ENCODE data around the gene KCNJ9.

Gene KCNJ9

GRCh38 chr1:160096274-160097116, 15.2 kb downstream of the KCNJ9 start:
- Histone ChIP-seq H3K27ac (ENCODE audit: poor library complexity, severe bottlenecking) (no peak overlapping the region), H3K9me3 (ENCODE audit: severe bottlenecking) (no peaks in the 10 kb centered on the region), H3K4me1 (ENCODE audit: insufficient read depth, poor library complexity, severe bottlenecking) (peaks cover 9% of the 10 kb centered on the region), H3K27me3 (ENCODE audit: insufficient read depth, poor library complexity, severe bottlenecking) (no peaks in the 10 kb centered on the region), H3K4me3 (ENCODE audit: severe bottlenecking) (no peak overlapping the region), H3K36me3 (ENCODE audit: low read depth) (no peaks in the 10 kb centered on the region)
- peak; percentile 45 for ATAC-seq (ENCODE audit: low read depth)
- no peak for TF ChIP-seq CTCF (IDR thresholded peaks at IDR 0.05; ENCODE audit: poor library complexity, severe bottlenecking)
- peak; percentile 80 for DNase-seq (ENCODE audit: low spot score)

DNA sequence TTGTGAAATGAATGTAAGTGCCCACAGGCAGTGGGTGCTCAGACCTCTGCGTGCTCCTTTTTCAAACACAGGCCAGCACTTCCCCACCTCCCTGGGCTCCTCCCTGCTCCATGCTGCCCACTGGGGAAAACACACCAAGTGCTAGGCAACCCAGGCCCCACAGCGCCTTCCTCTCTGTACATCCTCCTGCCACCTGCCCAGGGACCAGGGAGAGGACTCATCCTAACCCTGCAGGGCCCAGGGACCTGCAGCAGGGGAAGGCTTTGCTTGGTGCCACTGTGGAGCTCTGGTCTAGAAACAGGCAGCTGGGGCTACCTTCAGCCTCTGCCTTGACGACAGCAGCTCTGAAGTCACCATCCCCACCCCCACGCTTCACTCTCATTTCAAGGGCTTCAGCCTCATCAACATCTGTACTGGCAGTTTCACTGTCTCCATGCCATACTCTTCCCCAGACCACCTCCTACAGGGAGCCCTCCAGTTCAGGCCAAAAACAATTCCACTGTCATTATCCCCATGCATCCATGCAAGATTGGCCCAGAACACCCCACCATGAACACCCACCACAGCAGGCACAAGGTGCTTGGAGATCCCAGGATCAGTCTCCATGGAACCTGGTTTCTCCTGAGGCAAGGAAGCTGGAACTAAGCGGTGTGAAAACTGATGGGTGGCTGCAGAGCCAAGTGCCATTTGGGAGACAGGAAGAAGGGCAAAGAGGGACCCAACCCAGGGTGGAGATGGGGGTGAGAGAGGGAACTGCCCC, 16.0 kb downstream of the KCNJ9 start:
- Histone ChIP-seq H3K27me3 (ENCODE audit: insufficient read depth, poor library complexity, severe bottlenecking) (no peaks in the 10 kb centered on the region), H3K9me3 (ENCODE audit: severe bottlenecking) (no peaks in the 10 kb centered on the region), H3K4me3 (ENCODE audit: severe bottlenecking) (peak overlapping the region; percentile 63), H3K27ac (ENCODE audit: poor library complexity, severe bottlenecking) (peak overlapping the region; percentile 46), H3K4me1 (ENCODE audit: insufficient read depth, poor library complexity, severe bottlenecking) (peaks cover 9% of the 10 kb centered on the region), H3K36me3 (ENCODE audit: low read depth) (no peaks in the 10 kb centered on the region)
- ATAC-seq (ENCODE audit: low read depth) (no peak), DNase-seq (ENCODE audit: low spot score) (no peak)
- no peak for TF ChIP-seq CTCF (IDR thresholded peaks at IDR 0.05; ENCODE audit: poor library complexity, severe bottlenecking)

DNA sequence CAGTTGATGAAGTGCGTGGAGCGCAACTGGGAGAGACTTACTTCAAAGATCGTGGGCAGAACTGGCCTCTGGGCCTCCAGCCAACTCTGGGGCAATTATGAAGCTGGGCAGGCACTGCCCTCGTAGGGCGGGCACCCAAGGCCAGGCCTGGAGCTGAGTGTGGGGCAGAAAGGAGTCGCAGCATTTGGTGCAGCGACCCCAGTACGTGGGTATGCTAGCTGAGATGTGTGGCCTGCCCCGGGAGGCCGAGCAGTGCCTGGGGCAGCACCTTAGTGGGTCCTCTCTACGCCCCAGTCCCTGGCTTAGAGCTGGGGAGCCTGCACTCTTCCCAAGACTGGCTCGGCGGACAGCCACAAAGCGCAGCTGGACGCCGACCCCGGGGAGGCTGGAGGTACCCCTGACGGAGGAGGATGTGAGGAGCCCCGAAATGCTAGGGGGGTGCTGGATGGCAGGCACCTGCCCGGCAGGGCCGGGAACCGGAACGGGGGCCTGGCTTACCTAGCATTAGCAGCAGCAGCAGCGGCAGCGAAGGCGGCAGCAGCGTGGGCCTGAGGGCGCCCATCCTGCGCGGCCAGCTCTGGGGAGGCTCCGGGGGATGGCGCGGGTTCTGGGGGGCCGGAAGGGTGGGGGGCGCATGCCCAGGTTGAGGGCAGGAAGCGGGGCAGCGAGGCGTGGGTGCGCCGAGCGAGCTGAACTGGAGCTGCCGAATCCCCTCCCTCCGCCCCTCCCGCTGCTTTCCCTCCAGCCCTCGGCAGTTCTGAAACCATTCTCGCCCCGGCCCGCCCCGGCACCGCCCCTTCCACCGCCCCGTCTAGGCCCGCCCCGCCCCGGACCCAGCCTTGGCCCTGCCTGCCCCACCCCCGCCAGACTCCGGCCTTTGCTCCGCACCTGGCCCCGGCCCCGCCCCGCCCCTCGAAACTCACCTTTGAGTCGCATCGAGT, 16.8 kb downstream of the KCNJ9 start, which contains the start of gene IGSF8:
Gene IGSF8, minus strand, starts transcription at position 709 of the 941 bp plus-strand sequence. Its CDS starts 147 bp downstream, at position 562.
- no peaks in the 10 kb centered on the region for H3K9me3 ChIP-seq (ENCODE audit: severe bottlenecking)
- peaks cover 9% of the 10 kb centered on the region for H3K4me1 ChIP-seq (ENCODE audit: insufficient read depth, poor library complexity, severe bottlenecking)
- H3K27ac ChIP-seq (ENCODE audit: poor library complexity, severe bottlenecking), result peak within 1 kb of the TSS; percentile 46
- no peaks in the 10 kb centered on the region for H3K27me3 ChIP-seq (ENCODE audit: insufficient read depth, poor library complexity, severe bottlenecking)
- peak within 1 kb of the TSS; percentile 63 for H3K4me3 ChIP-seq (ENCODE audit: severe bottlenecking)
- H3K36me3 ChIP-seq (ENCODE audit: low read depth), result no peaks in the 10 kb centered on the region
- DNase-seq (ENCODE audit: low spot score) (peak; percentile 94), ATAC-seq (ENCODE audit: low read depth) (peak; percentile 61)
- no peak for TF ChIP-seq CTCF (IDR thresholded peaks at IDR 0.05; ENCODE audit: poor library complexity, severe bottlenecking)

DNA sequence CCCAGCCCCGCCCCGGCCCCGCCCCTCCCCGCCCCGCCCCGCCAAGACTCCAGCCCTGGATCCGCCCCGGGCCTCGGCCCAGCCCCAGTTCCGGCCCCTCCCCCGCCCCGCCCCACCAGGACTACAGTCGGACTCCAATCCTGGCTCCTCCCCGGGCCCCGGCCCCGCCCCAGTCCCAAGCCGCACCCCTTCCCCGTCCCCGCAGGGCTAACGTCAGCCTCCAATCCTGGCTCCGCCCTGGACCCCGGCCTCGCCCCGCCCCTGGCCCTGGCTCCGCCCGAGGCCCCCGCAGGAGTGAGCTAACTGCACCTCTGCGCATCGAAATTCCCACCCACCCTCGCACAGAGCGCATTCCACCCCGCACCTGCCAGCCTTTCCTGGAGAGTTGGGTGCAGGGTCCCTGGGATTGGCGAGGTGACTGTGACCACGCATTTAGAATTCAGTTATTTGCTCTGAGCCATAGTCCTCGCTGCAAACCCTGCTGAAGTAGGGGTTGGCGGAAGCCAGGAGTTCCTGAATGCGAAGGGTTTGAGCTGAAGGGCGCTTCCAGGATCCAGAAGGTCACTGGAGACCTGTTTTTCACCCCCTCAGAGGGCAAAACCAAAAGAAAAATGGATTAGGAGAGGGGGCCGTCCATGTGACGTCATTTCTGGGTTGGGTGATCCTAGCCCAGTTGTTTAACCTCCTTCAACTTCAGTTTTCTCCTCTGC, 17.7 kb downstream of the KCNJ9 start:
- Histone ChIP-seq H3K36me3 (ENCODE audit: low read depth) (no peaks in the 10 kb centered on the region), H3K27me3 (ENCODE audit: insufficient read depth, poor library complexity, severe bottlenecking) (no peaks in the 10 kb centered on the region), H3K27ac (ENCODE audit: poor library complexity, severe bottlenecking) (no peak overlapping the region), H3K4me1 (ENCODE audit: insufficient read depth, poor library complexity, severe bottlenecking) (peaks cover 9% of the 10 kb centered on the region), H3K4me3 (ENCODE audit: severe bottlenecking) (peak overlapping the region; percentile 20), H3K9me3 (ENCODE audit: severe bottlenecking) (no peaks in the 10 kb centered on the region)
- no peak for TF ChIP-seq CTCF (IDR thresholded peaks at IDR 0.05; ENCODE audit: poor library complexity, severe bottlenecking)
- ATAC-seq (ENCODE audit: low read depth) (peak; percentile 77), DNase-seq (ENCODE audit: low spot score) (peak; percentile 94)

Measured in RWPE2 (cell line).